ENCODE measurements around the gene ZFAND2A.
"Not testable (repeated sequence)": the region's sequence is repeated elsewhere in the genome, so short reads cannot be mapped to it uniquely, and the experiment has no call there.

The ZFAND2A gene

GRCh38 chr7:1122832-1123501 lies 37.0 kb downstream of the ZFAND2A start:
- DNase-seq (ENCODE audit: low read depth), result no peak

GRCh38 chr7:1121886-1122831 lies 37.8 kb downstream of the ZFAND2A start:
- no peak for DNase-seq (ENCODE audit: low read depth)

GRCh38 chr7:1121476-1121875 lies 38.5 kb downstream of the ZFAND2A start:
- no peak for DNase-seq (ENCODE audit: low read depth)

DNA sequence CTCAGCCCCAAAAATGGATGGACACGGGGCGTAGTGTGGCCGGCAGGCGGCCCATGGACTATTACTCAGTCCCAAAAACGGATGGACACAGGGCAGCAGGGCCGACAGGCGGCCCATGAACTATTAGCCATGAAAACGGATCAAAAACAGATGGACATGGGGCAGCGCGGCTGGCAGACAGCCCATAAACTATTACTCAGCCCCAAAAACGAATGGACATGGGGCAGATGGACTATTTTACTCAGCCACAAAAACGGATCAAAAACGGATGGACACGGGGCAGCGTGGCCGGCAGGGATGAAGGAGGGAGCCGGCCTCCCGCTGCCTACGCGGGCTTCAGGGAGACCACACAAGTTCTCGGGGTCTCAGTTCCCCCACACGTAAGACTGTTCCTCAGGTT lies 39.2 kb downstream of the ZFAND2A start:
- no peak for DNase-seq (ENCODE audit: low read depth)

- no peak for DNase-seq (ENCODE audit: low read depth)
Observed at GRCh38 chr7:1119201-1119600, 40.8 kb downstream of the ZFAND2A start.

DNA sequence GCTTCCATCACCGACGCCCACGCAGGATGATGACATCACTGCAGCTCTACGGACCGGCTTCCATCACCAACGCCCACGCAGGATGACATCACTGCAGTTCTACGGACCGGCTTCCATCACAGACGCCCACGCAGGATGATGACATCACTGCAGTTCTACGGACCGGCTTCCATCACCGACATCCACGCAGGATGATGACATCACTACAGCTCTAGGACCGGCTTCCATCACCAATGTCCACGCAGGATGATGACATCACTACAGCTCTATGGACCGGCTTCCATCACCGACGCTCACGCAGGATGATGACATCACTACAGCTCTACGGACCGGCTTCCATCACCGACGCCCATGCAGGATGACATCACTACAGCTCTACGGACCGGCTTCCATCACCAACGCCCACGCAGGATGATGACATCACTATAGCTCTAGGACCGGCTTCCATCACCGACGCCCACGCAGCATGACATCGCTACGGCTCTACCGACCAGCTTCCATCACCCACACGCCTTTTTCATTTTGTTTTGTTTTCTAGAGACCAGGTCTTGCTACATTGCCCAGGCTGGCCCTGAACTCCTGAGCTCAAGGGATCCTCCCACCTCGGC lies 42.6 kb downstream of the ZFAND2A start:
- DNase-seq (ENCODE audit: low read depth), result no peak

- not testable (repeated sequence) for DNase-seq (ENCODE audit: low read depth)
Observed at GRCh38 chr7:1116383-1117008, 43.5 kb downstream of the ZFAND2A start.

DNA sequence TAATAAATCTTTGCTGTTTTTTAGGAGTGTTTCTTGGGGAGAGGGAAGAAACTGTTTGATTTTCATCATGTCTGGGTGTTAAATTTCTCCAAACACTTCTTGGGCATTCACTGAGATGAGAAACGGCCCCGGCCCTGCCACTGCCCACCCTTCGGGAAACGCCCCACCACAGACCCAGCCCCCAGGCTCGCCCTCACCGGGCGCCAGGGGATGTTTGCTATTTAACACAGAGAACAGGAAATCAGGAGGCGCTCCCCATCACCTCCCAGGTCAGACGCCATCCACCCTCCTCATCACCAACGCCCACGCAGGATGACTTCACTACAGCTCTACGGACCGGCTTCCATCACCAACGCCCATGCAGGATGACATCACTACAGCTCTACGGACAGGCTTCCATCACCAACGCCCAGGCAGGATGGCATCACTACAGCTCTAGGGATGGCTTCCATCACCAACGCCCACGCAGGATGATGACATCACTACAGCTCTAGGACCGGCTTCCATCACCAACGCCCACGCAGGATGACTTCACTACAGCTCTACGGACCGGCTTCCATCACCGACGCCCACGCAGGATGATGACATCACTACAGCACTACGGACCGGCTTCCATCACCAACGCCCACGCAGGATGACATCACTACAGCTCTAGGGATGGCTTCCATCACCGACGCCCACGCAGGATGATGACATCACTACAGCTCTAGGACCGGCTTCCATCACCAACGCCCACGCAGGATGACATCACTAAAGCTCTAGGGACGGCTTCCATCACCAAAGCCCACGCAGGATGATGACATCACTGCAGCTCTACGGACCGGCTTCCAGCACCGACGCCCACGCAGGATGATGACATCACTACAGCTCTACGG lies 44.6 kb downstream of the ZFAND2A start:
- DNase-seq (ENCODE audit: low read depth), result not testable (repeated sequence)

- DNase-seq (ENCODE audit: low read depth), result no peak
Observed at GRCh38 chr7:1114505-1114904, 45.5 kb downstream of the ZFAND2A start.

DNA sequence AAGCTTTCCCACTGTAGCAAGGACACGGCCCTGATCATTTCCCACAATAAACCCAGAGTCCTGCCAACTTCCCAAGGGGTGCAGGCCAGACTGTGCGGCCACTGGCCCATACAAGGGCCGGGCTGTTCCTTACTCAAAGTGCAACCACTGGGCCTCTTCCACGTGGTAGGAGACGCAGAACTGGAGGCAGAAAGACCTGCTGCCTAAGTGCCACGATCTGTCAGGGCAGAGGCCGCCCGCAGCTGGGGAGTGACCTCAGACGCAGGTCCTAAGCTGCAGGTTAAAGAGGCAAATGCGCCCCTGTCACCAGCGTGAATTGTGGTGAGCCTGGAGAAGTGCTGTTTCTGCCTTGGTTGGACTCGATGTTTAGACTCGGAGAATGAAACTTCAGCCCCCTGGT lies 45.9 kb downstream of the ZFAND2A start:
- no peak for DNase-seq (ENCODE audit: low read depth)

DNA sequence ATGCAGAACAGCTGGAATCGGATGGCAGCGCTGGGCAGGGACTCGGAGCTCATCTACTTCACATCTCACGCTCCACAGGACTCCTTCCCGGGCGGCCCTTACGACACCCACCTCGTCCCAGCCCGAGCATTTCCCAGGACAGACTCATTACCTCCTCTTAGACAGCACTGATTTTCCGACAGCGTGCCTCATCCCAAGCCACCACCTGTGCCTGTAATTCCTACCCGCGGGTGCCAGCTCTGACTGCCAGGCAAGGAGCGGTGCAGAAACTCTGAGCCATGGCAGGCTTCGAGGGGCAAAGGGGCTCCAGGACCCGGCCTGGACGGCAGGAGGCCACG lies 46.5 kb downstream of the ZFAND2A start:
- no peak for DNase-seq (ENCODE audit: low read depth)

DNA sequence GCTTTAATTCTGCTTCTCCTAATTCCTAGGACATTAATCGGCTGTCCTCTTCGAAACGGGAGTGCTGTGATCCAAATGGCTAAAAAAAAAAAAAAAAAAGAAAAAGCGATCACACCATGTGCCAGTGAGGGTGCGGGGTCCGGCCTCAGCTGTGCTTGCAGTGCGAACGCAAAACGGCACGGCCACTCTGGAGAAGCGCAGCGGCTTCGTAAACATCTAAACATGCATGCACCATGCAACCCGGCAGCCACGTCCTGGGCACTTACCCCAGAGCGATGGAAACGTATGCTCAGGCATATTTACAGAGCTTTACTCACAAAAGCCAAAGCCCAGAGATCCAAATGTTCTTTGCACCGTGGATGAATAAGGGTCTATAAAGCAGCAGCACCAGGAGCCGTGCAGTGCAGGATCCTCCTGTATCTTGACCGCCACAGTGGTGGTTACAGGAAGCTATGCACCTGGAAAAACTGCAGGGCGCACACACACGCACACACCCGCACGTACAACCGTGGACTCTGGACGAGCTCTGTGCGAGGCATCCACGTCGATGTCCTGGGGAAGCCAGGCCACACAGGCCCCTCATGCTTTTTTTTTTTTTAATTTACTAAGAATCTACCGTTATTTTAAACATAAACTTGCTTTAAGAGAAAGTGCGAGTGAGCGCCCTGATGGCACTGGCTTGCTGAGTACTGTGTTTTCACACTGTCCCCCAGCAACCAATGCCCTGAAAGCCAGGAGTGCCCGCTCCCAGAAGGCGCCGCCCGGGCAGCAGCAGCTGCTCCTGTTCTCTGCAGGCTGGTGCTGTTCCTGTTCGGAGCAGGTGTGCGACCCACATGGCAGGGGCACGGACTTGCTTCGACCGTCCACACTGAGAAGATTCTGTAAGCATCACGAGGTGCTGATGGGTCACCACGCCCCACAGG lies 47.1 kb downstream of the ZFAND2A start:
- no peak for DNase-seq (ENCODE audit: low read depth)

DNA sequence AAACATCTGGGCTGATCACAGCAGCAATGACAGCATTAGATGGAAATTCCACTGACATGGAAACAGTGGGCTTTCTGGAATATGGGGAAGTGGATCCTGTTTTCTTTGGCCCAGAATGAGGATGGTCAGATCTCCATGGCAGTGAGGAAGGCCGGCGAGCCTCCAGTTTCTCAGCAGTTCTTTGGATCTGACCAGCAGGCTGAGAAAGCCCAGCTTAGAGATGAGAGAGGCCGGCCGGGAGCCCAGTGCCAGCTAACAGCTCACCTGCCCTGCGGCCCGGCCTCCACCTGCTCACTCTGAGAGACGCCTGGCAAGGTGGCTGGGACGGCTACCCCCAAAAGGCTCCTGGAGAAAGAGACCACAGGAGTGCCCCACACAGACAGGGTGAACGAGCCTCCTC lies 47.9 kb downstream of the ZFAND2A start:
- DNase-seq (ENCODE audit: low read depth), result no peak

DNA sequence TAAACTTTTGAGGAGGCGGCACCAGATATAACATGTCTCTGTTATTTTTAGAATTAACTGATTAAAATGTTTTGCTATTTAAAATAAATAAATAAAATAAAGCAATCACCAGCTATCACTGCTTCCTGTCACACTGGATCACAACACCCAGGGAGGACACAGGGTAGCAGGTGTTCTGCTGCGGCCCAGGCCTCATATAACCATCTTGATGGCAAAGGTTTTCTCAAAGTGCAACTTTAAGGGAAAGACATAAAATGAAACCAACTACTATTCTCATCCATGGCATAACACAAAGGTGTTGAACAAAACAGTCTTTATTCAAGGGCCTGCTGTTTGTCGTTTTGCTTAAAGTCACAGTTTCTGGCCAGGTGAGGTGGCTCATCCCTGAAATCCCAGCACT lies 48.8 kb downstream of the ZFAND2A start:
- DNase-seq (ENCODE audit: low read depth), result no peak

- no peak for DNase-seq (ENCODE audit: low read depth)
Observed at GRCh38 chr7:1110358-1110757, 49.6 kb downstream of the ZFAND2A start.

DNA sequence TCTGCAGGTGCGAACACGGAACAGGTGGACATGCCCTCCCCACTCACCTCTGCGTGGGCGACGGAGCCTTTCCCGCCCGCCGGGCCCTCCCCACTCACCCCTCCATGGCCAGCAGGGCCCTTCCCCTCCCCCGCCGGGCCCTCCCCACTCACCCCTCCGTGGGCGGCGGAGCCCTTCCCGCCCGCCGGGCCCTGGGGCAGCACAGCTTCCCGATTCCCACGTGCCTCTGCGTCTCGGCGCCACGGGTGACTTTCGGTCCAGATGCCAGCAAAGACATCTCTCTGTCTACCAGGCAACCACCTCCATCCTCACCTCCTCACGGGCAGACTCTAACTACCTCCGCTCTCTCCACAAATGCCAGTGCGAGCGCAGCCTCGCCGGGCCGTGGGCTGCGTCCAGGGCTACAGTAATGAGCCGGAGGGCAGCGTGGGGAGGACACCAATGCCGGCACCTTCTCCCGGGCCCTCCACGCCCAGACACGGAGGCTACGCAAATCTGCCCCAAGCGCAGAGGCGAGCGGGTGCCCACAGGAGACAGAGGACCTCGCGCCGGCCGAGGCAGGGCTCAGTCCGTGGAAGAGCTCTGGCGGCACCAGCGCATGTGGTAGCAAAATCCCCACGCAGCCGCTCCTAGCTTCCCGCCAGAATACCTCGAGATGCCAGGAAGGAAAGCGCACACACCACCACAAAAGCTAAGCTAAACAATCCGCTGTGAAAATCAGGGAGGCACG lies 50.2 kb downstream of the ZFAND2A start:
- DNase-seq (ENCODE audit: low read depth), result no peak

- DNase-seq (ENCODE audit: low read depth), result no peak
Observed at GRCh38 chr7:1108264-1108920, 51.6 kb downstream of the ZFAND2A start.

GRCh38 chr7:1106793-1107421 lies 53.1 kb downstream of the ZFAND2A start:
- no peak for DNase-seq (ENCODE audit: low read depth)
